Measurements from ENCODE around the gene SLC46A2.
A peak's percentile ranks its signal among the peaks of the same experiment; 100 is the strongest.

The SLC46A2 gene

GRCh38 chr9:112890106-112891081 is at the start of gene SLC46A2:
SLC46A2 (minus strand) TSS chr9:112890876; CDS start chr9:112890681, 195 bp downstream.
- peak; percentile 52 for DNase-seq (ENCODE audit: low spot score)

- no peak for DNase-seq (ENCODE audit: low spot score)
Observed at GRCh38 chr9:112939418-112939817, 48.7 kb upstream of the SLC46A2 start.

GRCh38 chr9:112933696-112934095 is 43.0 kb upstream of the SLC46A2 start:
- DNase-seq (ENCODE audit: low spot score), result no peak

GRCh38 chr9:112925058-112925641 is 34.5 kb upstream of the SLC46A2 start:
- DNase-seq (ENCODE audit: low spot score), result peak; percentile 45

GRCh38 chr9:112921549-112921948 is 30.9 kb upstream of the SLC46A2 start:
- DNase-seq (ENCODE audit: low spot score), result peak; percentile 64

- DNase-seq (ENCODE audit: low spot score), result no peak
Observed at GRCh38 chr9:112917987-112918362, 27.3 kb upstream of the SLC46A2 start.

- DNase-seq (ENCODE audit: low spot score), result no peak
Observed at GRCh38 chr9:112917047-112917986, 26.6 kb upstream of the SLC46A2 start.

GRCh38 chr9:112914524-112914923 is 23.8 kb upstream of the SLC46A2 start:
- no peak for DNase-seq (ENCODE audit: low spot score)

- DNase-seq (ENCODE audit: low spot score), result no peak
Observed at GRCh38 chr9:112913326-112913725, 22.6 kb upstream of the SLC46A2 start.

- no peak for DNase-seq (ENCODE audit: low spot score)
Observed at GRCh38 chr9:112912636-112913035, 22.0 kb upstream of the SLC46A2 start.

GRCh38 chr9:112911736-112912135 is 21.1 kb upstream of the SLC46A2 start:
- no peak for DNase-seq (ENCODE audit: low spot score)

GRCh38 chr9:112905084-112905483 is 14.4 kb upstream of the SLC46A2 start:
- no peak for DNase-seq (ENCODE audit: low spot score)

GRCh38 chr9:112900901-112901300 is 10.2 kb upstream of the SLC46A2 start:
- DNase-seq (ENCODE audit: low spot score), result no peak

- DNase-seq (ENCODE audit: low spot score), result no peak
Observed at GRCh38 chr9:112900488-112900887, 9.8 kb upstream of the SLC46A2 start.

GRCh38 chr9:112898872-112899311 is 8.2 kb upstream of the SLC46A2 start:
- DNase-seq (ENCODE audit: low spot score), result no peak

GRCh38 chr9:112896131-112896530 is 5.5 kb upstream of the SLC46A2 start:
- DNase-seq (ENCODE audit: low spot score), result no peak

GRCh38 chr9:112894699-112895098 is 4.0 kb upstream of the SLC46A2 start:
- no peak for DNase-seq (ENCODE audit: low spot score)

GRCh38 chr9:112894041-112894440 is 3.4 kb upstream of the SLC46A2 start:
- no peak for DNase-seq (ENCODE audit: low spot score)

- no peak for DNase-seq (ENCODE audit: low spot score)
Observed at GRCh38 chr9:112892981-112893380, 2.3 kb upstream of the SLC46A2 start.

GRCh38 chr9:112891521-112891920 is 845 bp upstream of the SLC46A2 start:
- no peak for DNase-seq (ENCODE audit: low spot score)

- no peak for DNase-seq (ENCODE audit: low spot score)
Observed at GRCh38 chr9:112887381-112887780, 3.3 kb downstream of the SLC46A2 start.

- no peak for DNase-seq (ENCODE audit: low spot score)
Observed at GRCh38 chr9:112886351-112886750, 4.3 kb downstream of the SLC46A2 start.
